Liver (tissue), 9 donors: ENCODE measurements around the gene NLRP2B. TPM values are rescaled to one million over a fixed set of nuclear protein-coding genes. Genes with fewer than 3 reads are reported as not detected.

Experiments used
- DNase-seq: peaks from one replicate; pipeline ENCODE4 v3.0.0-alpha.2; 2017; ENCODE audit warnings: low spot score
- H3K27ac ChIP-seq, 2 donors: one replicate each; pipeline ENCODE4 v1.7.0; 2013; ENCODE audit warnings: inconsistent platforms in 2 of 2, low read length in 2 of 2, control low read depth in 1 of 2, low read depth in 1 of 2, mild to moderate bottlenecking in 1 of 2
- H3K27me3 ChIP-seq, 4 donors: one replicate each; pipeline versions ENCODE4 v1.6.1 to v1.7.0; 2013; ENCODE audit warnings: low read length in 3 of 4, inconsistent platforms in 1 of 4, mild to moderate bottlenecking in 1 of 4, moderate library complexity in 1 of 4; ENCODE audit not compliant: control insufficient read depth in 4 of 4, insufficient read depth in 4 of 4
- H3K36me3 ChIP-seq, 4 donors: one replicate each; pipeline versions ENCODE4 v1.6.1 to v1.7.0; 2013; ENCODE audit warnings: low read length in 3 of 4, mild to moderate bottlenecking in 3 of 4, low read depth in 1 of 4, moderate library complexity in 1 of 4; ENCODE audit not compliant: control insufficient read depth in 4 of 4, insufficient read depth in 3 of 4
- H3K4me1 ChIP-seq, 4 donors: one replicate each; pipeline versions ENCODE4 v1.6.1 to v1.7.0; 2013; ENCODE audit warnings: low read length in 3 of 4, mild to moderate bottlenecking in 3 of 4, moderate library complexity in 1 of 4; ENCODE audit not compliant: control insufficient read depth in 4 of 4, insufficient read depth in 4 of 4
- H3K4me3 ChIP-seq, 3 donors: one replicate each; pipeline versions ENCODE4 v1.6.1 to v1.7.0; 2013; ENCODE audit warnings: low read length in 3 of 3, control low read depth in 1 of 3, low read depth in 1 of 3, mild to moderate bottlenecking in 1 of 3
- H3K9ac ChIP-seq, 2 donors: one replicate each; pipeline ENCODE4 v1.7.0; 2013; ENCODE audit warnings: low read length in 2 of 2, mild to moderate bottlenecking in 2 of 2, moderate library complexity in 2 of 2, control low read depth in 1 of 2, low read depth in 1 of 2
- H3K9me3 ChIP-seq, 4 donors: one replicate each; pipeline versions ENCODE4 v1.6.1 to v1.7.0; 2013; ENCODE audit warnings: low read length in 3 of 4; ENCODE audit not compliant: control insufficient read depth in 4 of 4
- EGR1 ChIP-seq, 2 donors: IDR thresholded peaks; 2 replicates each; pipeline ENCODE4 v1.6.1; 2016 to 2018; ENCODE audit warnings: antibody characterized with exemption in 2 of 2, low read depth in 2 of 2
- FOXA1 ChIP-seq: IDR thresholded peaks from 2 replicates; pipeline ENCODE4 v1.6.1; 2016; ENCODE audit warnings: antibody characterized with exemption
- FOXA2 ChIP-seq: IDR thresholded peaks from 2 replicates; pipeline ENCODE4 v1.6.1; 2016; ENCODE audit warnings: antibody characterized with exemption
- GABPA ChIP-seq, 2 donors: IDR thresholded peaks in 1 of 2; conservative IDR thresholded peaks in 1 of 2; 2 replicates each; pipeline ENCODE4 v1.6.1; 2016; ENCODE audit warnings: antibody characterized with exemption in 2 of 2, mild to moderate bottlenecking in 1 of 2, moderate library complexity in 1 of 2
- HNF4A ChIP-seq, 2 donors: conservative IDR thresholded peaks; 2 replicates each; pipeline ENCODE4 v1.6.1; 2016; ENCODE audit warnings: antibody characterized with exemption in 2 of 2, mild to moderate bottlenecking in 2 of 2
- HNF4G ChIP-seq: IDR thresholded peaks from 2 replicates; pipeline ENCODE4 v1.6.1; 2016; ENCODE audit warnings: antibody characterized with exemption
- JUND ChIP-seq, 2 donors: IDR thresholded peaks; 2 replicates each; pipeline ENCODE4 v1.6.1; 2016; ENCODE audit warnings: antibody characterized with exemption in 2 of 2
- NR2F2 ChIP-seq: IDR thresholded peaks from 2 replicates; pipeline ENCODE4 v1.6.1; 2016; ENCODE audit warnings: antibody characterized with exemption
- RAD21 ChIP-seq, 2 donors: IDR thresholded peaks; 2 replicates each; pipeline ENCODE4 v1.6.1; 2016; ENCODE audit warnings: antibody characterized with exemption in 2 of 2, mild to moderate bottlenecking in 2 of 2
- RXRA ChIP-seq, 2 donors: IDR thresholded peaks; 2 replicates each; pipeline ENCODE4 v1.6.1; 2017 to 2018; ENCODE audit warnings: antibody characterized with exemption in 2 of 2, mild to moderate bottlenecking in 1 of 2
- SP1 ChIP-seq: IDR thresholded peaks from 2 replicates; pipeline ENCODE4 v1.6.1; 2018; ENCODE audit warnings: antibody characterized with exemption, mild to moderate bottlenecking
- TAF1 ChIP-seq: conservative IDR thresholded peaks from 2 replicates; pipeline ENCODE4 v1.6.1; 2016; ENCODE audit warnings: antibody characterized with exemption, mild to moderate bottlenecking
- YY1 ChIP-seq: IDR thresholded peaks from 2 replicates; pipeline ENCODE4 v1.6.1; 2016; ENCODE audit warnings: antibody characterized with exemption, mild to moderate bottlenecking
- WGBS: extraction: QIAGEN DNeasy Blood & Tissue Kit; methylation state at CpG from one replicate; pipeline ENCODE4 v1.1.7; 2013; 5-methylcytosine and 5-hydroxymethylcytosine counted together
- polyA plus RNA-seq, 2 donors: library from polyadenylated mRNA; stranded (reverse) in 1 of 2; unstranded in 1 of 2; fragments of 200-250 nt in 1 of 2; fragments of >200 nt in 1 of 2; fragmentation: Nextera tagmentation in 1 of 2; extraction: Ambion mirVana in 1 of 2; gene quantifications; one replicate each; pipeline versions ENCODE4 v1.2.1 to v1.2.3, GENCODE V29; 2013 to 2015
- total RNA-seq, 2 donors: library from RNA; depleted of rRNA; stranded (reverse); fragments of >200 nt; gene quantifications; one replicate each; pipeline ENCODE4 v1.2.3, GENCODE V29; 2014
- TF ChIP-seq, protein P1 (sequence below): IDR thresholded peaks from 2 replicates; pipeline ENCODE4 v1.6.1; 2016; ENCODE audit warnings: antibody characterized with exemption, mild to moderate bottlenecking
- TF ChIP-seq, protein P2 (sequence below): IDR thresholded peaks from 2 replicates; pipeline ENCODE4 v1.6.1; 2016; ENCODE audit warnings: antibody characterized with exemption
- TF ChIP-seq, protein P3 (sequence below): IDR thresholded peaks from 2 replicates; pipeline ENCODE4 v1.6.1; 2016; ENCODE audit warnings: antibody characterized with exemption
- TF ChIP-seq, protein P4 (sequence below): IDR thresholded peaks from 2 replicates; pipeline ENCODE4 v1.6.1; 2016; ENCODE audit warnings: antibody characterized with exemption
- TF ChIP-seq, protein P5 (sequence below): fragments of 150-350 bp; IDR thresholded peaks from 2 replicates; pipeline ENCODE4 v1.5.1; 2017; ENCODE audit warnings: improper control_type of control experiment, low read depth, low read length; ENCODE audit not compliant: missing input control
- donor health status: healthy.
- donor health status: healthy.
- donor health status: healthy.
- donor health status: healthy.
- donor health status: healthy.

NLRP2B gene
- total and polyA plus RNA-seq, 4 donors = 0.19 TPM; not detected in 3

DNA sequence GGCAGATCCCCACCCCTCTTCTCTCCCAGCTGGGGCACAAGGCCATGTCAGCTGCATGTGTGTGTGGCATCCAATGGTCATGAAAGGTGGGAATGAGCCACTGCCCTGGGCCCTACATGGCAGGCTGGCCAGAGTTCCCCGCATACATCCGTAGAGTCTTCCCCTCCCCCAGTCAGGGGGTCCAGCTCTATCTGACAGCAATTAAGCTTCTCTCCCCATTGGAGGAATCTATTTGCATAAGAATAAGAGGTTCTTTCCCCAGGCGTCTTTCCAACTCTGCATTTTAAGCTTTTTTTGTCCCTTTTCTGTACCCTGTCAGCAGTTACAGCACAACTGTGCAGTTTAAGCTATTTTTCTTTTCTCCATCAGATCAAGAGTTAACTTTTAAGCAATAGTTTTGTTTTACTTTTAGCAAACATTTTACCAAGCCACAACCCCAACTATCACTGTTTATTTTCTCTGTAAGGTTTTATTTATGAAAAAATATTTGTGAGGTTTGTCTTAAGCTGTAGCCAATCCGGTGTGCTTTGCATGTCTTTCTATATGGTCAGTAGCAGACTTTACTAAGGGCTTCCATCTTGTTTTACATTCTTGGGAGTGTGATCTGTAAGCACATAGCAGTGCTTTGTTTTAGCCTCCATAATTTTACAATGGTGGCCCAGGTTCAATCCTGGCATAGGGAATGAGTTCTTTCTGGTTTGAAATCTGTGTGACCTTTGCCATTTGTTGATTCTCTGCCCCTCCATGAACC lies 28.7 kb downstream of the NLRP2B start:
- Histone ChIP-seq H3K36me3 (no peaks in the 10 kb centered on the region), H3K27me3 (no peaks in the 10 kb centered on the region), H3K27ac (no peak overlapping the region), H3K4me3 (no peak overlapping the region), H3K9me3 (peaks cover 0 to 13% (median 8%) of the 10 kb centered on the region in 4 donors), H3K4me1 (no peaks in the 10 kb centered on the region), H3K9ac (no peak overlapping the region)
- WGBS = 77% methylated on average over 4 of the region's 4 CpGs
- no peak for DNase-seq
- TF ChIP-seq HNF4G (no peak), TAF1 (no peak), SP1 (no peak), JUND (IDR thresholded peaks at IDR 0.05) (no peak), EGR1 (IDR thresholded peaks at IDR 0.05; ENCODE audit: low read depth in 2 of 2) (no peak), YY1 (no peak), FOXA1 (no peak), RXRA (IDR thresholded peaks at IDR 0.05) (no peak), GABPA (IDR thresholded peaks at IDR 0.05 in 1 of 2, conservative IDR thresholded peaks at IDR 0.05 in 1 of 2) (no peak)
- TF ChIP-seq, protein P1, sequence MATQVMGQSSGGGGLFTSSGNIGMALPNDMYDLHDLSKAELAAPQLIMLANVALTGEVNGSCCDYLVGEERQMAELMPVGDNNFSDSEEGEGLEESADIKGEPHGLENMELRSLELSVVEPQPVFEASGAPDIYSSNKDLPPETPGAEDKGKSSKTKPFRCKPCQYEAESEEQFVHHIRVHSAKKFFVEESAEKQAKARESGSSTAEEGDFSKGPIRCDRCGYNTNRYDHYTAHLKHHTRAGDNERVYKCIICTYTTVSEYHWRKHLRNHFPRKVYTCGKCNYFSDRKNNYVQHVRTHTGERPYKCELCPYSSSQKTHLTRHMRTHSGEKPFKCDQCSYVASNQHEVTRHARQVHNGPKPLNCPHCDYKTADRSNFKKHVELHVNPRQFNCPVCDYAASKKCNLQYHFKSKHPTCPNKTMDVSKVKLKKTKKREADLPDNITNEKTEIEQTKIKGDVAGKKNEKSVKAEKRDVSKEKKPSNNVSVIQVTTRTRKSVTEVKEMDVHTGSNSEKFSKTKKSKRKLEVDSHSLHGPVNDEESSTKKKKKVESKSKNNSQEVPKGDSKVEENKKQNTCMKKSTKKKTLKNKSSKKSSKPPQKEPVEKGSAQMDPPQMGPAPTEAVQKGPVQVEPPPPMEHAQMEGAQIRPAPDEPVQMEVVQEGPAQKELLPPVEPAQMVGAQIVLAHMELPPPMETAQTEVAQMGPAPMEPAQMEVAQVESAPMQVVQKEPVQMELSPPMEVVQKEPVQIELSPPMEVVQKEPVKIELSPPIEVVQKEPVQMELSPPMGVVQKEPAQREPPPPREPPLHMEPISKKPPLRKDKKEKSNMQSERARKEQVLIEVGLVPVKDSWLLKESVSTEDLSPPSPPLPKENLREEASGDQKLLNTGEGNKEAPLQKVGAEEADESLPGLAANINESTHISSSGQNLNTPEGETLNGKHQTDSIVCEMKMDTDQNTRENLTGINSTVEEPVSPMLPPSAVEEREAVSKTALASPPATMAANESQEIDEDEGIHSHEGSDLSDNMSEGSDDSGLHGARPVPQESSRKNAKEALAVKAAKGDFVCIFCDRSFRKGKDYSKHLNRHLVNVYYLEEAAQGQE = no peak
- TF ChIP-seq, protein P2, sequence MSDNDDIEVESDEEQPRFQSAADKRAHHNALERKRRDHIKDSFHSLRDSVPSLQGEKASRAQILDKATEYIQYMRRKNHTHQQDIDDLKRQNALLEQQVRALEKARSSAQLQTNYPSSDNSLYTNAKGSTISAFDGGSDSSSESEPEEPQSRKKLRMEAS = no peak
- TF ChIP-seq, protein P3, sequence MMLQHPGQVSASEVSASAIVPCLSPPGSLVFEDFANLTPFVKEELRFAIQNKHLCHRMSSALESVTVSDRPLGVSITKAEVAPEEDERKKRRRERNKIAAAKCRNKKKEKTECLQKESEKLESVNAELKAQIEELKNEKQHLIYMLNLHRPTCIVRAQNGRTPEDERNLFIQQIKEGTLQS = no peak
- TF ChIP-seq, protein P4, sequence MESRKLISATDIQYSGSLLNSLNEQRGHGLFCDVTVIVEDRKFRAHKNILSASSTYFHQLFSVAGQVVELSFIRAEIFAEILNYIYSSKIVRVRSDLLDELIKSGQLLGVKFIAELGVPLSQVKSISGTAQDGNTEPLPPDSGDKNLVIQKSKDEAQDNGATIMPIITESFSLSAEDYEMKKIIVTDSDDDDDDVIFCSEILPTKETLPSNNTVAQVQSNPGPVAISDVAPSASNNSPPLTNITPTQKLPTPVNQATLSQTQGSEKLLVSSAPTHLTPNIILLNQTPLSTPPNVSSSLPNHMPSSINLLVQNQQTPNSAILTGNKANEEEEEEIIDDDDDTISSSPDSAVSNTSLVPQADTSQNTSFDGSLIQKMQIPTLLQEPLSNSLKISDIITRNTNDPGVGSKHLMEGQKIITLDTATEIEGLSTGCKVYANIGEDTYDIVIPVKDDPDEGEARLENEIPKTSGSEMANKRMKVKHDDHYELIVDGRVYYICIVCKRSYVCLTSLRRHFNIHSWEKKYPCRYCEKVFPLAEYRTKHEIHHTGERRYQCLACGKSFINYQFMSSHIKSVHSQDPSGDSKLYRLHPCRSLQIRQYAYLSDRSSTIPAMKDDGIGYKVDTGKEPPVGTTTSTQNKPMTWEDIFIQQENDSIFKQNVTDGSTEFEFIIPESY = no peak

DNA sequence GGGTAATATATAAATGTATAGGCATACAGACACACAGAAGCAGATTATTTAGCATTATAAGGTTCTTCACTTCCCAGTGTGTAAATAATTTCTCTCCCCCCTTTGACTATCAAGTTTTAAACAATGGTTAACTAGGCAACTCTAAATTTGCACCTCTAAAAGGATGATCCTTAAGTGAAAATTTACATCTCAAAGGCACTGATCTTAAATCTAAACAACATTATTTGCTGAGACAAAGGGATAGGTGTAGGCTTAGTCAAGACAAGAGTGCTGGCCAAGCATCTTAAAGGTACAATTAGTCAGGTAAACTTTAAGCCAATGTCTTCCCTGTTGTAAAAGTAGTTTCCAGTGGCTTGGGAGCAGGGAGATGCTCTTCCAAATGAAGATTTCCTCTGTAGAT lies 33.0 kb downstream of the NLRP2B start:
- H3K9ac ChIP-seq = no peak overlapping the region
- no peaks in the 10 kb centered on the region for H3K36me3 ChIP-seq
- H3K4me1 ChIP-seq = peaks cover 0 to 2% (median 0%) of the 10 kb centered on the region in 4 donors
- H3K27me3 ChIP-seq = no peaks in the 10 kb centered on the region
- H3K9me3 ChIP-seq = no peaks in the 10 kb centered on the region
- DNase-seq = no peak
- no peak overlapping the region for H3K27ac ChIP-seq
- H3K4me3 ChIP-seq = no peak overlapping the region
- TF ChIP-seq GABPA (IDR thresholded peaks at IDR 0.05 in 1 of 2, conservative IDR thresholded peaks at IDR 0.05 in 1 of 2) (no peak), EGR1 (IDR thresholded peaks at IDR 0.05; ENCODE audit: low read depth in 2 of 2) (no peak), RXRA (IDR thresholded peaks at IDR 0.05) (no peak), JUND (IDR thresholded peaks at IDR 0.05) (no peak), HNF4A (conservative IDR thresholded peaks at IDR 0.05) (no peak), NR2F2 (no peak), FOXA1 (no peak), RAD21 (IDR thresholded peaks at IDR 0.05) (no peak), YY1 (no peak), SP1 (no peak), HNF4G (no peak), FOXA2 (no peak)
- TF ChIP-seq, protein P3 = no peak
- TF ChIP-seq, protein P5, sequence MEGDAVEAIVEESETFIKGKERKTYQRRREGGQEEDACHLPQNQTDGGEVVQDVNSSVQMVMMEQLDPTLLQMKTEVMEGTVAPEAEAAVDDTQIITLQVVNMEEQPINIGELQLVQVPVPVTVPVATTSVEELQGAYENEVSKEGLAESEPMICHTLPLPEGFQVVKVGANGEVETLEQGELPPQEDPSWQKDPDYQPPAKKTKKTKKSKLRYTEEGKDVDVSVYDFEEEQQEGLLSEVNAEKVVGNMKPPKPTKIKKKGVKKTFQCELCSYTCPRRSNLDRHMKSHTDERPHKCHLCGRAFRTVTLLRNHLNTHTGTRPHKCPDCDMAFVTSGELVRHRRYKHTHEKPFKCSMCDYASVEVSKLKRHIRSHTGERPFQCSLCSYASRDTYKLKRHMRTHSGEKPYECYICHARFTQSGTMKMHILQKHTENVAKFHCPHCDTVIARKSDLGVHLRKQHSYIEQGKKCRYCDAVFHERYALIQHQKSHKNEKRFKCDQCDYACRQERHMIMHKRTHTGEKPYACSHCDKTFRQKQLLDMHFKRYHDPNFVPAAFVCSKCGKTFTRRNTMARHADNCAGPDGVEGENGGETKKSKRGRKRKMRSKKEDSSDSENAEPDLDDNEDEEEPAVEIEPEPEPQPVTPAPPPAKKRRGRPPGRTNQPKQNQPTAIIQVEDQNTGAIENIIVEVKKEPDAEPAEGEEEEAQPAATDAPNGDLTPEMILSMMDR = no peak
- TF ChIP-seq, protein P4 = no peak
- TF ChIP-seq, protein P2 = no peak
